Ovary (tissue), 3 donors: ENCODE measurements around the gene TMEM269.

Experiments
- POLR2A ChIP-seq: fragments of 450-650 bp; IDR thresholded peaks from one replicate; pipeline ENCODE4 v1.6.1; 2017; ENCODE audit warnings: antibody characterized with exemption, mild to moderate bottlenecking, moderate library complexity
- TF ChIP-seq, protein P1 (sequence below), 3 donors: fragments of 450-650 bp in 2 of 3; fragments of 200-600 bp in 1 of 3; IDR thresholded peaks; one replicate each; pipeline versions ENCODE4 v1.5.1 to v1.8.0; 2016 to 2022; ENCODE audit warnings: antibody characterized with exemption in 3 of 3, mild to moderate bottlenecking in 1 of 3
- donor health status: DM: no; HTN: no; CAD: no.

DNA sequence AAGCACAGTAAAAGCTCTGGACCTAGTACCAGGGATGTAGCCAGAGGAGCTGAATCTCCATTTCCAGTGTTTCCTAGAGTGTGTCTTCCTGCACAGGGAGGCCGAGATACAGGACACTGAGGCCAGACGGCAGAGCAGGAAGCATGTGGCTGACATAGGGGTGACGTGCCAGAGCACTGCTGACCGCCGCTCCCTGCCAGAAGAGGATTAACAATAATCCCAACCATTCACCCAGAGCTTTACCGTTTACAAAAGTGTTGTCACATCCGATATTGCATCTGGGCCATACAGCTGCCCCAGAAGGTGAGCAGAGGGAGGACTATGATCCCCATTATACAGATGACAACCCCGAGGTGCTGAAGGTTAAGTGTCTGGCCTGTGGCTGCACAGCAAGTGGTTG is 38.9 kb upstream of the TMEM269 start:
- TF ChIP-seq, protein P1, sequence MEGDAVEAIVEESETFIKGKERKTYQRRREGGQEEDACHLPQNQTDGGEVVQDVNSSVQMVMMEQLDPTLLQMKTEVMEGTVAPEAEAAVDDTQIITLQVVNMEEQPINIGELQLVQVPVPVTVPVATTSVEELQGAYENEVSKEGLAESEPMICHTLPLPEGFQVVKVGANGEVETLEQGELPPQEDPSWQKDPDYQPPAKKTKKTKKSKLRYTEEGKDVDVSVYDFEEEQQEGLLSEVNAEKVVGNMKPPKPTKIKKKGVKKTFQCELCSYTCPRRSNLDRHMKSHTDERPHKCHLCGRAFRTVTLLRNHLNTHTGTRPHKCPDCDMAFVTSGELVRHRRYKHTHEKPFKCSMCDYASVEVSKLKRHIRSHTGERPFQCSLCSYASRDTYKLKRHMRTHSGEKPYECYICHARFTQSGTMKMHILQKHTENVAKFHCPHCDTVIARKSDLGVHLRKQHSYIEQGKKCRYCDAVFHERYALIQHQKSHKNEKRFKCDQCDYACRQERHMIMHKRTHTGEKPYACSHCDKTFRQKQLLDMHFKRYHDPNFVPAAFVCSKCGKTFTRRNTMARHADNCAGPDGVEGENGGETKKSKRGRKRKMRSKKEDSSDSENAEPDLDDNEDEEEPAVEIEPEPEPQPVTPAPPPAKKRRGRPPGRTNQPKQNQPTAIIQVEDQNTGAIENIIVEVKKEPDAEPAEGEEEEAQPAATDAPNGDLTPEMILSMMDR (IDR thresholded peaks at IDR 0.05): no peak
- no peak for TF ChIP-seq POLR2A
